Liver (tissue), 9 donors: Measurements from ENCODE around the gene CACNG4. TPM values are rescaled to one million over a fixed set of nuclear protein-coding genes. Genes with fewer than 3 reads are reported as not detected.

Source experiments
- DNase-seq: peaks from one replicate; pipeline ENCODE4 v3.0.0-alpha.2; 2017; ENCODE audit warnings: low spot score
- H3K27ac ChIP-seq, 2 donors: one replicate each; pipeline ENCODE4 v1.7.0; 2013; ENCODE audit warnings: inconsistent platforms in 2 of 2, low read length in 2 of 2, control low read depth in 1 of 2, low read depth in 1 of 2, mild to moderate bottlenecking in 1 of 2
- H3K27me3 ChIP-seq, 4 donors: one replicate each; pipeline versions ENCODE4 v1.6.1 to v1.7.0; 2013; ENCODE audit warnings: low read length in 3 of 4, inconsistent platforms in 1 of 4, mild to moderate bottlenecking in 1 of 4, moderate library complexity in 1 of 4; ENCODE audit not compliant: control insufficient read depth in 4 of 4, insufficient read depth in 4 of 4
- H3K36me3 ChIP-seq, 4 donors: one replicate each; pipeline versions ENCODE4 v1.6.1 to v1.7.0; 2013; ENCODE audit warnings: low read length in 3 of 4, mild to moderate bottlenecking in 3 of 4, low read depth in 1 of 4, moderate library complexity in 1 of 4; ENCODE audit not compliant: control insufficient read depth in 4 of 4, insufficient read depth in 3 of 4
- H3K4me1 ChIP-seq, 4 donors: one replicate each; pipeline versions ENCODE4 v1.6.1 to v1.7.0; 2013; ENCODE audit warnings: low read length in 3 of 4, mild to moderate bottlenecking in 3 of 4, moderate library complexity in 1 of 4; ENCODE audit not compliant: control insufficient read depth in 4 of 4, insufficient read depth in 4 of 4
- H3K4me3 ChIP-seq, 3 donors: one replicate each; pipeline versions ENCODE4 v1.6.1 to v1.7.0; 2013; ENCODE audit warnings: low read length in 3 of 3, control low read depth in 1 of 3, low read depth in 1 of 3, mild to moderate bottlenecking in 1 of 3
- H3K9ac ChIP-seq, 2 donors: one replicate each; pipeline ENCODE4 v1.7.0; 2013; ENCODE audit warnings: low read length in 2 of 2, mild to moderate bottlenecking in 2 of 2, moderate library complexity in 2 of 2, control low read depth in 1 of 2, low read depth in 1 of 2
- H3K9me3 ChIP-seq, 4 donors: one replicate each; pipeline versions ENCODE4 v1.6.1 to v1.7.0; 2013; ENCODE audit warnings: low read length in 3 of 4; ENCODE audit not compliant: control insufficient read depth in 4 of 4
- ATF3 ChIP-seq: IDR thresholded peaks from 2 replicates; pipeline ENCODE4 v1.6.1; 2016; ENCODE audit warnings: antibody characterized with exemption
- EGR1 ChIP-seq, 2 donors: IDR thresholded peaks; 2 replicates each; pipeline ENCODE4 v1.6.1; 2016 to 2018; ENCODE audit warnings: antibody characterized with exemption in 2 of 2, low read depth in 2 of 2
- FOXA1 ChIP-seq: IDR thresholded peaks from 2 replicates; pipeline ENCODE4 v1.6.1; 2016; ENCODE audit warnings: antibody characterized with exemption
- FOXA2 ChIP-seq: IDR thresholded peaks from 2 replicates; pipeline ENCODE4 v1.6.1; 2016; ENCODE audit warnings: antibody characterized with exemption
- GABPA ChIP-seq, 2 donors: IDR thresholded peaks in 1 of 2; conservative IDR thresholded peaks in 1 of 2; 2 replicates each; pipeline ENCODE4 v1.6.1; 2016; ENCODE audit warnings: antibody characterized with exemption in 2 of 2, mild to moderate bottlenecking in 1 of 2, moderate library complexity in 1 of 2
- HNF4G ChIP-seq: IDR thresholded peaks from 2 replicates; pipeline ENCODE4 v1.6.1; 2016; ENCODE audit warnings: antibody characterized with exemption
- JUND ChIP-seq, 2 donors: IDR thresholded peaks; 2 replicates each; pipeline ENCODE4 v1.6.1; 2016; ENCODE audit warnings: antibody characterized with exemption in 2 of 2
- RAD21 ChIP-seq, 2 donors: IDR thresholded peaks; 2 replicates each; pipeline ENCODE4 v1.6.1; 2016; ENCODE audit warnings: antibody characterized with exemption in 2 of 2, mild to moderate bottlenecking in 2 of 2
- REST ChIP-seq: IDR thresholded peaks from 2 replicates; pipeline ENCODE4 v1.6.1; 2016; ENCODE audit warnings: antibody characterized with exemption, mild to moderate bottlenecking
- RXRA ChIP-seq, 2 donors: IDR thresholded peaks; 2 replicates each; pipeline ENCODE4 v1.6.1; 2017 to 2018; ENCODE audit warnings: antibody characterized with exemption in 2 of 2, mild to moderate bottlenecking in 1 of 2
- SP1 ChIP-seq: IDR thresholded peaks from 2 replicates; pipeline ENCODE4 v1.6.1; 2018; ENCODE audit warnings: antibody characterized with exemption, mild to moderate bottlenecking
- TAF1 ChIP-seq: conservative IDR thresholded peaks from 2 replicates; pipeline ENCODE4 v1.6.1; 2016; ENCODE audit warnings: antibody characterized with exemption, mild to moderate bottlenecking
- YY1 ChIP-seq: IDR thresholded peaks from 2 replicates; pipeline ENCODE4 v1.6.1; 2016; ENCODE audit warnings: antibody characterized with exemption, mild to moderate bottlenecking
- ZBTB33 ChIP-seq: IDR thresholded peaks from 2 replicates; pipeline ENCODE4 v1.6.1; 2016; ENCODE audit warnings: antibody characterized with exemption
- WGBS: extraction: QIAGEN DNeasy Blood & Tissue Kit; methylation state at CpG from one replicate; pipeline ENCODE4 v1.1.7; 2013; 5-methylcytosine and 5-hydroxymethylcytosine counted together
- polyA plus RNA-seq, 2 donors: library from polyadenylated mRNA; stranded (reverse) in 1 of 2; unstranded in 1 of 2; fragments of 200-250 nt in 1 of 2; fragments of >200 nt in 1 of 2; fragmentation: Nextera tagmentation in 1 of 2; extraction: Ambion mirVana in 1 of 2; gene quantifications; one replicate each; pipeline versions ENCODE4 v1.2.1 to v1.2.3, GENCODE V29; 2013 to 2015
- total RNA-seq, 2 donors: library from RNA; depleted of rRNA; stranded (reverse); fragments of >200 nt; gene quantifications; one replicate each; pipeline ENCODE4 v1.2.3, GENCODE V29; 2014
- TF ChIP-seq, protein P1 (sequence below): IDR thresholded peaks from 2 replicates; pipeline ENCODE4 v1.6.1; 2016; ENCODE audit warnings: antibody characterized with exemption
- donor health status: healthy.
- donor health status: healthy.
- donor health status: healthy.
- donor health status: healthy.
- donor health status: healthy.

The CACNG4 gene
- total and polyA plus RNA-seq, 4 donors = 0.02 to 0.09 (median 0.08) TPM; not detected in 1

DNA sequence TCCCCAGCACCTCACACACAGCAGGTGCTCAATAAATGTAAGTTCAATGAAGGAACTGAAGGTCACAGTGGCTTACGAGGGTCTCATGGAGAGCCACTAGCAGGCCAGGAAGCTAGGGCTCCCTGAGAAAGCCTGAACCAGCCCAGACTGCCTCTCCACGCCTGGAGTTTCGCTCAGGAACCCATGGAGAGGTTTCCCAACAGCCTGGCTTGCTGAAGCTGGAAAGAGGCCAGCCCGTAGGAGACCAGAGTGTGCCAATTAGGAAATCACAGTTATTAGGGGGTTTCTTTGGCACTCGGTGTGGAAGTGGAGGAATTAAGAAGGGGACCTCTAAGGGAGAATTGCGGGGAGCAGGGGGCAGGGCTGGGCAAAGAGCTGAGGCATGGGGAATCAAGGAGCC, 43.6 kb downstream of the CACNG4 start:
- H3K4me3 ChIP-seq = no peak overlapping the region
- H3K27me3 ChIP-seq = no peaks in the 10 kb centered on the region

GRCh38 chr17:67011527-67012175, 47.1 kb downstream of the CACNG4 start:
- WGBS = 79% methylated on average over 9 of the region's 9 CpGs
- Histone ChIP-seq H3K27ac (no peak overlapping the region), H3K9ac (no peak overlapping the region), H3K4me3 (no peak overlapping the region), H3K27me3 (no peaks in the 10 kb centered on the region), H3K4me1 (no peaks in the 10 kb centered on the region), H3K36me3 (no peaks in the 10 kb centered on the region), H3K9me3 (no peaks in the 10 kb centered on the region)
- DNase-seq = no peak
- TF ChIP-seq RAD21 (IDR thresholded peaks at IDR 0.05) (no peak), REST (no peak), RXRA (IDR thresholded peaks at IDR 0.05) (no peak), SP1 (no peak), TAF1 (no peak), GABPA (IDR thresholded peaks at IDR 0.05 in 1 of 2, conservative IDR thresholded peaks at IDR 0.05 in 1 of 2) (no peak), FOXA1 (no peak), JUND (IDR thresholded peaks at IDR 0.05) (no peak)

More for the DNA sequence above, 43.6 kb downstream of the CACNG4 start:
- Histone ChIP-seq H3K27ac (no peak overlapping the region), H3K9me3 (no peaks in the 10 kb centered on the region), H3K36me3 (no peaks in the 10 kb centered on the region), H3K4me1 (no peaks in the 10 kb centered on the region), H3K9ac (no peak overlapping the region)
- no peak for DNase-seq
- no peak for TF ChIP-seq RAD21 (IDR thresholded peaks at IDR 0.05)
- no peak for TF ChIP-seq SP1
- no peak for TF ChIP-seq FOXA1
- no peak for TF ChIP-seq REST
- TF ChIP-seq FOXA2 = no peak
- no peak for TF ChIP-seq ZBTB33
- no peak for TF ChIP-seq EGR1 (IDR thresholded peaks at IDR 0.05; ENCODE audit: low read depth in 2 of 2)
- no peak for TF ChIP-seq YY1
- no peak for TF ChIP-seq HNF4G
- no peak for TF ChIP-seq ATF3
- no peak for TF ChIP-seq GABPA (IDR thresholded peaks at IDR 0.05 in 1 of 2, conservative IDR thresholded peaks at IDR 0.05 in 1 of 2)
- TF ChIP-seq, protein P1, sequence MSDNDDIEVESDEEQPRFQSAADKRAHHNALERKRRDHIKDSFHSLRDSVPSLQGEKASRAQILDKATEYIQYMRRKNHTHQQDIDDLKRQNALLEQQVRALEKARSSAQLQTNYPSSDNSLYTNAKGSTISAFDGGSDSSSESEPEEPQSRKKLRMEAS = no peak
- 71% methylated on average over 6 of the region's 6 CpGs for WGBS
